ENCODE measurements around the gene FCER1G. TPM values are rescaled to one million over a fixed set of nuclear protein-coding genes. Genes with fewer than 3 reads are reported as not detected.

Gene FCER1G
- total and polyA plus RNA-seq, 9 of the 15 experiments (the other 6 are each of a cell fraction or from before 2014, with no cell fraction given), result 0.15 to 0.69 (median 0.31) TPM; not detected in 2

- TF ChIP-seq HOMEZ (CRISPR knock-in tag; IDR thresholded peaks at IDR 0.05) (no peak), RBM15 (IDR thresholded peaks at IDR 0.05; ENCODE audit: insufficient read depth, low read length) (no peak), ELF2 (CRISPR knock-in tag; IDR thresholded peaks at IDR 0.05) (no peak), ZNF324 (CRISPR knock-in tag; IDR thresholded peaks at IDR 0.05) (no peak), ID3 (CRISPR knock-in tag; IDR thresholded peaks at IDR 0.05) (no peak), ID3 (tag; IDR thresholded peaks at IDR 0.05) (peak; percentile 67; the same call in 1 of the 2 replicates), YBX1 (IDR thresholded peaks at IDR 0.05) (no peak), E2F3 (CRISPR knock-in tag; IDR thresholded peaks at IDR 0.05) (no peak), MLLT1 (IDR thresholded peaks at IDR 0.05) (peak; percentile 34 to 54; a peak in 1 of 4 replicates), NR3C1 (CRISPR knock-in tag; IDR thresholded peaks at IDR 0.05) (no peak), E2F5 (CRISPR knock-in tag; IDR thresholded peaks at IDR 0.05) (no peak), TCF3 (CRISPR knock-in tag; IDR thresholded peaks at IDR 0.05) (peak; percentile 100), SMAD1 (IDR thresholded peaks at IDR 0.05; ENCODE audit: low read depth, low read length, partially characterized antibody) (peak; percentile 66), HDAC8 (tag; IDR thresholded peaks at IDR 0.05) (no peak), ZNF518B (CRISPR knock-in tag; IDR thresholded peaks at IDR 0.05) (no peak), ZNF12 (CRISPR knock-in tag; IDR thresholded peaks at IDR 0.05) (no peak)
Observed at GRCh38 chr1:161165742-161166668, 49.1 kb upstream of the FCER1G start, which contains the start of gene PPOX (continued).
